ENCODE results near the gene CCDC185.

CCDC185 gene

DNA sequence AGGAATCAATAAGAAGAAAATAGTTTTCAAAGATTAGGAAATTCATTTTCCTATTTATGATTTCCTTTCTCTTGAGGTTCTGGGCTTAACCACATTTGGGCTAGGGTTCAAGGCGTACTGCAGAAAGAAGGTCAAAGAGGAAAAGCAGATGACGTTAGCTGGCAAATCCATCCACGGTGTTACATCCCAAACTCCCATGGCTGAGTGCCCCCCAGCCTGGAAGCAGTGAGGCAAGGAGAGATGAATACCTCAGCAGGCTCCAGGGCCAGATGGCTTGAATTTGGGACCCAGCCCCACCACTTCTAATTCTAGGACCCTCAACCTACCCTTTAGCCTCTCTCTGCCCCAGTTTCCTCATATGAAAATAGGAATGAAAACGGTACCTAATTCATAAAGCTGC is 46.9 kb upstream of the CCDC185 start:
- no peak overlapping the region for H3K4me3 ChIP-seq (ENCODE audit: low read length in 2 of 2)
- peaks cover 0 to 1% of the 10 kb centered on the region in 2 donors for H3K4me1 ChIP-seq (ENCODE audit: control insufficient read depth in 2 of 2, insufficient read depth in 1 of 2, low read depth in 1 of 2, low read length in 2 of 2)
- no peak overlapping the region for H4K8ac ChIP-seq (ENCODE audit: low read depth, low read length)
- no peak overlapping the region for H2AFZ ChIP-seq (ENCODE audit: low read length)
- H2BK12ac ChIP-seq (ENCODE audit: low read length), result no peak overlapping the region
- DNase-seq (ENCODE audit: low spot score), result no peak
- no peaks in the 10 kb centered on the region for H3K36me3 ChIP-seq (replicated peaks in 1 of 2; ENCODE audit: control insufficient read depth in 2 of 2, insufficient read depth in 2 of 2, low read length in 2 of 2)
- H3K23ac ChIP-seq (ENCODE audit: low read depth, low read length, poor library complexity), result no peak overlapping the region
- no peak overlapping the region for H3K9ac ChIP-seq (ENCODE audit: low read depth, low read length, poor library complexity)
- no peak overlapping the region for H2BK5ac ChIP-seq (ENCODE audit: low read length)
- no peaks in the 10 kb centered on the region for H3K27me3 ChIP-seq (ENCODE audit: control insufficient read depth in 3 of 3, insufficient read depth in 3 of 3, low read depth in 1 of 3, low read length in 3 of 3)
- no peak overlapping the region for H2BK120ac ChIP-seq (ENCODE audit: low read depth, low read length)
- no CpG with 5 or more reads among the region's 4 CpGs for WGBS, 2 donors (ENCODE audit: extremely low coverage in 2 of 2, insufficient read length in 2 of 2, insufficient replicate concordance in 1 of 2)
- H3K4me2 ChIP-seq (ENCODE audit: insufficient read depth, low read length, poor library complexity, severe bottlenecking), result no peak overlapping the region
- no peaks in the 10 kb centered on the region for H3K79me1 ChIP-seq (ENCODE audit: low read depth, low read length)
- H3K14ac ChIP-seq (ENCODE audit: low read length), result no peak overlapping the region
- H3K9me3 ChIP-seq (replicated peaks in 1 of 2; ENCODE audit: control insufficient read depth in 2 of 2, insufficient read depth in 1 of 2, low read depth in 1 of 2, low read length in 2 of 2), result no peaks in the 10 kb centered on the region
- H4K91ac ChIP-seq (ENCODE audit: low read depth, low read length, poor library complexity), result no peak overlapping the region
- no peak overlapping the region for H3K27ac ChIP-seq (replicated peaks; ENCODE audit: low read length)
- no peak overlapping the region for H2BK15ac ChIP-seq (ENCODE audit: low read length)
- H2AK5ac ChIP-seq (ENCODE audit: low read depth, low read length), result no peak overlapping the region
- H3K18ac ChIP-seq (ENCODE audit: low read length), result no peak overlapping the region
- no peak overlapping the region for H3K4ac ChIP-seq (ENCODE audit: low read length)

DNA sequence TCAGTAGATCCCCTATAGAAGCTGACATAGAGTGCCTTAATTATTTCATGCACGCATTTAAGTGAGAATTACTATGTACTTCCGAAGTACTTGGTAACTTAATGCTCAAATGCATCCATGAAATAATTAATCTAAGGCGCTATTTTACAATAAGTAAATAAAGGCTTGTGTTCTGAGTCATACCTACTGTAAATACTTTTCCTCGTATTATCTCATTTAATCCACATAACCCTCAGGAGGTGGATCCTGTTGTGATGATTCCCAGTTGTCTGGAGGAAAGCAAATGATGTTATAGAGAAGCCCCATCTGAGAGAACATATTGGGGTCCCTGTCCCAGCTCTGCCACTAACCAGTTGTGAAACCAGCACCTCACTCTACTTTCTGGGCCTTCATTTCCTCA is 45.6 kb upstream of the CCDC185 start:
- H2BK5ac ChIP-seq (ENCODE audit: low read length), result no peak overlapping the region
- no peaks in the 10 kb centered on the region for H3K4me1 ChIP-seq (ENCODE audit: control insufficient read depth in 2 of 2, insufficient read depth in 1 of 2, low read depth in 1 of 2, low read length in 2 of 2)
- no peak overlapping the region for H3K14ac ChIP-seq (ENCODE audit: low read length)
- no peaks in the 10 kb centered on the region for H3K36me3 ChIP-seq (replicated peaks in 1 of 2; ENCODE audit: control insufficient read depth in 2 of 2, insufficient read depth in 2 of 2, low read length in 2 of 2)
- no peak overlapping the region for H2AFZ ChIP-seq (ENCODE audit: low read length)
- no peak overlapping the region for H3K4me2 ChIP-seq (ENCODE audit: insufficient read depth, low read length, poor library complexity, severe bottlenecking)
- no peak overlapping the region for H3K18ac ChIP-seq (ENCODE audit: low read length)
- no peaks in the 10 kb centered on the region for H3K9me3 ChIP-seq (replicated peaks in 1 of 2; ENCODE audit: control insufficient read depth in 2 of 2, insufficient read depth in 1 of 2, low read depth in 1 of 2, low read length in 2 of 2)
- no CpG with 5 or more reads among the region's 4 CpGs for WGBS, 2 donors (ENCODE audit: extremely low coverage in 2 of 2, insufficient read length in 2 of 2, insufficient replicate concordance in 1 of 2)
- H3K27ac ChIP-seq (replicated peaks; ENCODE audit: low read length), result no peak overlapping the region
- H2BK12ac ChIP-seq (ENCODE audit: low read length), result no peak overlapping the region
- no peak overlapping the region for H2AK5ac ChIP-seq (ENCODE audit: low read depth, low read length)
- H3K27me3 ChIP-seq (ENCODE audit: control insufficient read depth in 3 of 3, insufficient read depth in 3 of 3, low read depth in 1 of 3, low read length in 3 of 3), result no peaks in the 10 kb centered on the region
- DNase-seq (ENCODE audit: low spot score), result no peak
- H2BK120ac ChIP-seq (ENCODE audit: low read depth, low read length), result no peak overlapping the region
- no peak overlapping the region for H2BK15ac ChIP-seq (ENCODE audit: low read length)
- H3K79me1 ChIP-seq (ENCODE audit: low read depth, low read length), result no peaks in the 10 kb centered on the region
- H4K91ac ChIP-seq (ENCODE audit: low read depth, low read length, poor library complexity), result no peak overlapping the region
- H3K4me3 ChIP-seq (ENCODE audit: low read length in 2 of 2), result no peak overlapping the region
- H4K8ac ChIP-seq (ENCODE audit: low read depth, low read length), result no peak overlapping the region
- H3K9ac ChIP-seq (ENCODE audit: low read depth, low read length, poor library complexity), result no peak overlapping the region
- H3K23ac ChIP-seq (ENCODE audit: low read depth, low read length, poor library complexity), result no peak overlapping the region
- H3K4ac ChIP-seq (ENCODE audit: low read length), result no peak overlapping the region

DNA sequence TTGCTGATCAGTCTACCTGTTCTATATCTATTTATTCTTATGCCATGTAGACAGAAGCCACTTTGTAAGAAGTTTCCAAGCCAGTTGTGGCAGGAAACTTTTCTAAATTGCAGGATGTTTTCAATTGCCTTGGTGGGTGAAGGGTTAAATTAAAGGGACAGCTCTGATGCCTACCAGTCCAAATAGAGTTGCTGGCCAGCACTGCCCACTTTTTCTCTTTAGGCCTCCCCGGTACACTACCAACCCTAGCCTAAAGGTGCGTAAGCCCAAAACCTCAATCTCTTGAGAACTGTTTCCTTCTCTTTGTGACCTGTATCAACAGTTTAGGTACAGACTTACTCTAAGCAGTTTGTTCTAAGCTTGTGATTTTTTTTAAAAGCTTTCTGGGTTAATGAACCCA is 44.8 kb upstream of the CCDC185 start:
- WGBS, 2 donors (ENCODE audit: extremely low coverage in 2 of 2, insufficient read length in 2 of 2, insufficient replicate concordance in 1 of 2), result no CpG with 5 or more reads among the region's 2 CpGs
- no peak overlapping the region for H3K9ac ChIP-seq (ENCODE audit: low read depth, low read length, poor library complexity)
- H3K18ac ChIP-seq (ENCODE audit: low read length), result no peak overlapping the region
- no peak overlapping the region for H2BK15ac ChIP-seq (ENCODE audit: low read length)
- H3K4me1 ChIP-seq (ENCODE audit: control insufficient read depth in 2 of 2, insufficient read depth in 1 of 2, low read depth in 1 of 2, low read length in 2 of 2), result peaks cover 0 to 7% of the 10 kb centered on the region in 2 donors
- no peak overlapping the region for H3K14ac ChIP-seq (ENCODE audit: low read length)
- no peak overlapping the region for H3K4me3 ChIP-seq (ENCODE audit: low read length in 2 of 2)
- H4K91ac ChIP-seq (ENCODE audit: low read depth, low read length, poor library complexity), result no peak overlapping the region
- no peak overlapping the region for H2AFZ ChIP-seq (ENCODE audit: low read length)
- H2AK5ac ChIP-seq (ENCODE audit: low read depth, low read length), result no peak overlapping the region
- no peak overlapping the region for H3K23ac ChIP-seq (ENCODE audit: low read depth, low read length, poor library complexity)
- no peaks in the 10 kb centered on the region for H3K9me3 ChIP-seq (replicated peaks in 1 of 2; ENCODE audit: control insufficient read depth in 2 of 2, insufficient read depth in 1 of 2, low read depth in 1 of 2, low read length in 2 of 2)
- H2BK120ac ChIP-seq (ENCODE audit: low read depth, low read length), result no peak overlapping the region
- no peak overlapping the region for H2BK12ac ChIP-seq (ENCODE audit: low read length)
- H3K27ac ChIP-seq (replicated peaks; ENCODE audit: low read length), result no peak overlapping the region
- no peaks in the 10 kb centered on the region for H3K36me3 ChIP-seq (replicated peaks in 1 of 2; ENCODE audit: control insufficient read depth in 2 of 2, insufficient read depth in 2 of 2, low read length in 2 of 2)
- no peaks in the 10 kb centered on the region for H3K79me1 ChIP-seq (ENCODE audit: low read depth, low read length)
- no peak overlapping the region for H2BK5ac ChIP-seq (ENCODE audit: low read length)
- no peak for DNase-seq (ENCODE audit: low spot score)
- H3K4ac ChIP-seq (ENCODE audit: low read length), result no peak overlapping the region
- H3K4me2 ChIP-seq (ENCODE audit: insufficient read depth, low read length, poor library complexity, severe bottlenecking), result no peak overlapping the region
- H4K8ac ChIP-seq (ENCODE audit: low read depth, low read length), result no peak overlapping the region
- H3K27me3 ChIP-seq (ENCODE audit: control insufficient read depth in 3 of 3, insufficient read depth in 3 of 3, low read depth in 1 of 3, low read length in 3 of 3), result no peaks in the 10 kb centered on the region

DNA sequence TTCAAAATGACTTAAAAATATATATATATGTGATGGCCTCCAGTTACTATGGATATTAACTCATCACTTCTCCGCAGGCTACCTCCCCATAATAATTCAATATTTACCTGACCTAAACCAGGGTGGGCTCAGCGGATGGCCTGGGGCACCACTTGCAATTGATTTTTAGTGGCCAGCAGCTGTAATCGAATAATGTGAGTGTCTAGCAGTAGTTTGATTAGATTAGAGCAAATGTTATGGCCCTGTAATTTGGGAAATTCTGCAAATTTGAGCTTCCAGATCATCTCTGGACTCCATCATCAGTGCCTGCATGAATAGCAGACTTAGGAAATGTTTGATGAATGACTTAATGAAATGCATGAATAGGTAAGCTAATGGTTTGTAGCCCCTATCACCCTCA is 44.0 kb upstream of the CCDC185 start:
- Histone ChIP-seq H2BK15ac (ENCODE audit: low read length) (no peak overlapping the region), H4K8ac (ENCODE audit: low read depth, low read length) (no peak overlapping the region), H3K27ac (replicated peaks; ENCODE audit: low read length) (no peak overlapping the region), H3K4me2 (ENCODE audit: insufficient read depth, low read length, poor library complexity, severe bottlenecking) (no peak overlapping the region), H3K4me3 (ENCODE audit: low read length in 2 of 2) (no peak overlapping the region), H3K23ac (ENCODE audit: low read depth, low read length, poor library complexity) (no peak overlapping the region), H2BK5ac (ENCODE audit: low read length) (no peak overlapping the region), H3K9ac (ENCODE audit: low read depth, low read length, poor library complexity) (no peak overlapping the region), H3K18ac (ENCODE audit: low read length) (no peak overlapping the region), H3K14ac (ENCODE audit: low read length) (no peak overlapping the region), H3K4me1 (ENCODE audit: control insufficient read depth in 2 of 2, insufficient read depth in 1 of 2, low read depth in 1 of 2, low read length in 2 of 2) (peaks cover 0 to 8% of the 10 kb centered on the region in 2 donors), H3K4ac (ENCODE audit: low read length) (no peak overlapping the region), H2BK120ac (ENCODE audit: low read depth, low read length) (no peak overlapping the region), H3K9me3 (replicated peaks in 1 of 2; ENCODE audit: control insufficient read depth in 2 of 2, insufficient read depth in 1 of 2, low read depth in 1 of 2, low read length in 2 of 2) (no peaks in the 10 kb centered on the region), H2BK12ac (ENCODE audit: low read length) (no peak overlapping the region), H3K79me1 (ENCODE audit: low read depth, low read length) (no peaks in the 10 kb centered on the region), H3K36me3 (replicated peaks in 1 of 2; ENCODE audit: control insufficient read depth in 2 of 2, insufficient read depth in 2 of 2, low read length in 2 of 2) (no peaks in the 10 kb centered on the region), H2AK5ac (ENCODE audit: low read depth, low read length) (no peak overlapping the region), H2AFZ (ENCODE audit: low read length) (no peak overlapping the region), H3K27me3 (ENCODE audit: control insufficient read depth in 3 of 3, insufficient read depth in 3 of 3, low read depth in 1 of 3, low read length in 3 of 3) (no peaks in the 10 kb centered on the region), H4K91ac (ENCODE audit: low read depth, low read length, poor library complexity) (no peak overlapping the region)
- WGBS, 2 donors (ENCODE audit: extremely low coverage in 2 of 2, insufficient read length in 2 of 2, insufficient replicate concordance in 1 of 2), result no CpG with 5 or more reads among the region's 3 CpGs
- no peak for DNase-seq (ENCODE audit: low spot score)

All from neuronal stem cell (in vitro differentiated cells).